Small intestine (tissue), 7 donors: ENCODE data around the gene FBXO48. TPM values are rescaled to one million over a fixed set of nuclear protein-coding genes. Genes with fewer than 3 reads are reported as not detected.
"Not testable (repeated sequence)": the region's sequence is repeated elsewhere in the genome, so short reads cannot be mapped to it uniquely, and the experiment has no call there.

Source experiments
- DNase-seq, 2 donors: peaks; one replicate each; pipeline versions ENCODE4 v3.0.0 to v3.0.0-alpha.2; 2013
- FAIRE-seq: peaks from 2 replicates; lab custom pipeline; 2012; peaks lifted over from hg19 to GRCh38; lab: Jason Lieb, UNC
- H3K27ac ChIP-seq, 3 donors: one replicate each; pipeline ENCODE4 v1.5.1; 2013; ENCODE audit warnings: low read length in 2 of 3, mild to moderate bottlenecking in 2 of 3, control low read depth in 1 of 3, inconsistent platforms in 1 of 3, low read depth in 1 of 3, moderate library complexity in 1 of 3
- H3K27me3 ChIP-seq, 3 donors: one replicate each; pipeline ENCODE4 v1.6.1; 2013; ENCODE audit warnings: low read length in 3 of 3, inconsistent platforms in 1 of 3; ENCODE audit not compliant: control insufficient read depth in 3 of 3, insufficient read depth in 3 of 3
- H3K36me3 ChIP-seq, 3 donors: one replicate each; pipeline ENCODE4 v1.6.1; 2013; ENCODE audit warnings: low read length in 3 of 3, inconsistent platforms in 1 of 3, low read depth in 1 of 3, mild to moderate bottlenecking in 1 of 3, moderate library complexity in 1 of 3; ENCODE audit not compliant: control insufficient read depth in 3 of 3, insufficient read depth in 2 of 3
- H3K4me1 ChIP-seq, 3 donors: one replicate each; pipeline ENCODE4 v1.6.1; 2013; ENCODE audit warnings: low read length in 2 of 3, inconsistent platforms in 1 of 3, low read depth in 1 of 3, mild to moderate bottlenecking in 1 of 3, moderate library complexity in 1 of 3; ENCODE audit not compliant: control insufficient read depth in 3 of 3, insufficient read depth in 2 of 3
- H3K4me3 ChIP-seq, 3 donors: one replicate each; pipeline ENCODE4 v1.5.1; 2013; ENCODE audit warnings: low read length in 3 of 3, control low read depth in 1 of 3, inconsistent platforms in 1 of 3, low read depth in 1 of 3, mild to moderate bottlenecking in 1 of 3, moderate library complexity in 1 of 3
- H3K9me3 ChIP-seq, 2 donors: one replicate each; pipeline ENCODE4 v1.6.1; 2013; ENCODE audit warnings: low read depth in 1 of 2, low read length in 1 of 2; ENCODE audit not compliant: control insufficient read depth in 2 of 2, insufficient read depth in 1 of 2
- WGBS, 3 donors: extraction: QIAGEN DNeasy Blood & Tissue Kit; methylation state at CpG; one replicate each; pipeline ENCODE4 v1.1.7; 2013; 5-methylcytosine and 5-hydroxymethylcytosine counted together
- polyA plus RNA-seq, 4 donors: library from polyadenylated mRNA; stranded (reverse) in 3 of 4; unstranded in 1 of 4; fragments of 200-250 nt in 3 of 4; fragments of 120-200 nt in 1 of 4; gene quantifications; one replicate each; pipeline versions ENCODE4 v1.2.1 to v1.2.3, GENCODE V29; 2013
- donor health status: healthy with polysubstance abuse.
- donor health status: control.
- donor health status: control.
- donor health status: Bipolar disorder and iron deficiency.
- donor health status: healthy.

Gene FBXO48
- polyA plus RNA-seq, 4 donors = 0.78 to 2.6 (median 1.7) TPM

DNA sequence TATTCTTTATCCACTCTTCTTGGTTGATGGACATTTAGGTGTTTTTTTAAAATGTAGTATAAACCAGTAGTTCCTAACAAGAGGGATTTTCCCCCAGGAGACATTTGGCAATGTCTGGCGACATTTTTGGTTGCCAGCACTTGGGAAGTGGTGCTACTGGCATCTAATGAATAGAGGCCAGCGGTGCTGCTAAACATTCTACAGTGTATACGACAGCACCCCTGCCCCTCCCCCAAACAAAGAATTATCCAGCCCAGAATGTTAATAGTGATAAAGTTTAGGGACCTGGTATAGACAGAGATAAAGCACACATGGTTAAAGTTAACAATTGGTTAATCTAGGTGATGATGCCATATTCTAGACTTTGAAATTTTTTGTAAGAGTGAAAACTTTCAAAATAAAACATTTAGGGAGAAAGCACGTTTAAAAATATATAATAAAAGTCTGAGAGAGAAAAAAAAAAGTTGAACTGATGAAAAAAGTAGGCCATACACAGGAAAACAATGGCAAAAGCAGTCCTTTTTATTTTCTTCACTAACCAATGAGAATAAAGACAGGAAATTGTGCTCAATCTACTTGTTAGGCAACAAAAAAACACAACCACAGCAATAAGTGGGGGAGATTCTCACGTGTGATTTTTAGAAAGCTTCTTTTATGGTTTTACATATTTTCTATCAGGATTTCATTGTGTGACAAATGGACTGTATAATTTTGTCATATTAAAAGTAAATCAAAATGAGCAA, 14.8 kb downstream of the FBXO48 start:
- H3K27me3 ChIP-seq = no peaks in the 10 kb centered on the region
- H3K36me3 ChIP-seq = no peaks in the 10 kb centered on the region
- H3K4me1 ChIP-seq = no peaks in the 10 kb centered on the region
- H3K4me3 ChIP-seq = no peak overlapping the region
- FAIRE-seq = no peak
- 71 to 81% (median 75%) methylated on average over 5 of the region's 5 CpGs for WGBS, 3 donors
- no peak for DNase-seq
- no peak overlapping the region for H3K27ac ChIP-seq
- no peaks in the 10 kb centered on the region for H3K9me3 ChIP-seq

DNA sequence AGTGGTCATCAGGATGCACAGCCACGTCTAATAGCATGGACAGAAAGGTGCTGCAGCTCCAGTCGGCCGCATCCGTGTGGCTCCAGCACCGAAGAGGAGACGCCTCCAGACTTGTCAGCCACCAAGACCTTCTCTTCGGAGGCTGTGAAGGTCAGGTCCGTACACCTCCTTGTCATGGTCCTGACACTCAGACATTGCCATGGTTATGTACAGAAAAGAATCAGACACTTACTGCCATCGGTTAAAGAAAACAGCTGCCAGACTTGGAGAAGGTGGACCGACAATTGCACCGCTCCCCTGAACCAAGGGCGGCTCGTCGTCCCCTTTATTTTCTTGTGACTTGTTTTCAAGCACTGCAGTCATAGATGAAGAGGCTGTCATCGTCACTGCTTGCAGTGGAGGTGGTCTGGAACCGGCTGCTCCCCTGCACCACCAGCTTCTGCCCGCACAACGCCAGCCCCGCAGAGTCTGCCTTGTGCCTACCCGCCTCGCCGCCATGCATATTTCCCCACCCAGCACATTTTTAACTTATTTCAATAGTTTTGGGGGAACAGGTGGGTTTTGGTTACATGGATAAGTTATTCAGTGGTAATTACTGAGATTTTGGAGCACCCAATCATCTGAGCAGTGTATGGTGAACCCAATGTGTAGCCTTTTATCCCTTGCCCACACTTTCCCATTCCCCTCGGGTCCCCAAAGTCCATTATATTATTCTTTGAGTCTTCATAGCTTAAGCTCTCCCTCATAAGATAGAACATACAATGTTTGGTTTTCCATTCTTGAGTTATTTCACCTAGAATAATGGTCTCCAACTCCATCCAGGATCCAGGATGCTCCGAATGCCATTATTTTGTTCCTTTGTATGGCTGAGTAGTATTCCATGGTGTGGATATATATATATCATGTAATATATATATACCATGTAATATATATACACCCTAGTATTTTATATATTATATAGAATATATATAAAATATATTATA, 18.1 kb downstream of the FBXO48 start:
- Histone ChIP-seq H3K27me3 (no peaks in the 10 kb centered on the region), H3K9me3 (peaks cover 0 to 2% of the 10 kb centered on the region in 2 donors), H3K4me3 (no peak overlapping the region), H3K36me3 (no peaks in the 10 kb centered on the region), H3K4me1 (no peaks in the 10 kb centered on the region), H3K27ac (no peak overlapping the region)
- WGBS, 3 donors = 91 to 96% (median 93%) methylated on average over 24 of the region's 24 CpGs
- no peak for FAIRE-seq
- no peak for DNase-seq

DNA sequence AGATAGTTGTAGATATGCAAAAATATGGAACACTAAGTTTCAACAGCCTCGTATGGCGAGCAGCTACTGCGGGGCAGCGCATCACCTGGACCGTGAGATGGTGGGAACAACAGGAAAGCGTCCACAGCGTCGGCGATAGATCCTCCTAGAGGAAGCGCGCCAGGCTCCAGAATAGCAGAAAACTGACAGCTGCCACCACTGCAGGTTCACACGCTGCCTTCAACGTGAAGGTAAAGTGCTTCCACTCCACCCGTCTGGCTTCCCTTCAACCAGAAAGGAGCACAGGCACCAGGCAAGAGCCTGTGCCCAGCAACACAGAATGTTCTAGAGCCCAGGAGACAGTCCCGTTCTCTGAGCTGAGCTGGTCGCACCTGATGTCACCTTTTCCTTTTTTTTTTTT, 20.0 kb downstream of the FBXO48 start:
- Histone ChIP-seq H3K27me3 (no peaks in the 10 kb centered on the region), H3K4me3 (no peak overlapping the region), H3K27ac (no peak overlapping the region), H3K36me3 (no peaks in the 10 kb centered on the region), H3K9me3 (peaks cover 0 to 2% of the 10 kb centered on the region in 2 donors), H3K4me1 (no peaks in the 10 kb centered on the region)
- 89 to 94% (median 93%) methylated on average over 16 of the region's 16 CpGs for WGBS, 3 donors
- FAIRE-seq (no peak), DNase-seq (no peak)

DNA sequence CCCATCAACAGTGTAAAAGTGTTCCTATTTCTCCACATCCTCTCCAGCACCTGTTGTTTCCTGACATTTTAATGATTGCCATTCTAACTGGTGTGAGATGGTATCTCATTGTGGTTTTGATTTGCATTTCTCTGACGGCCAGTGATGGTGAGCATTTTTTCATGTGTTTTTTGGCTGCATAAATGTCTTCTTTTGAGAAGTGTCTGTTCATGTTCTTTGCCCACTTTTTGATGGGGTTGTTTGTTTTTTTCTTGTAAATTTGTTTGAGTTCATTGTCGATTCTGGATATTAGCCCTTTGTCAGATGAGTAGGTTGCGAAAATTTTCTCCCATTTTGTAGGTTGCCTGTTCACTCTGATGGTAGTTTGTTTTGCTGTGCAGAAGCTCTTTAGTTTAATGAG, 20.7 kb downstream of the FBXO48 start:
- DNase-seq, FAIRE-seq, H3K27me3 ChIP-seq, H3K9me3 ChIP-seq, H3K27ac ChIP-seq, H3K4me1 ChIP-seq, H3K4me3 ChIP-seq, H3K36me3 ChIP-seq: not testable (repeated sequence)
- WGBS, 3 donors = 80 to 91% methylated on average over 1 to 2 of the region's 3 CpGs; no CpG with 5 or more reads in 1 of the 3 donors

DNA sequence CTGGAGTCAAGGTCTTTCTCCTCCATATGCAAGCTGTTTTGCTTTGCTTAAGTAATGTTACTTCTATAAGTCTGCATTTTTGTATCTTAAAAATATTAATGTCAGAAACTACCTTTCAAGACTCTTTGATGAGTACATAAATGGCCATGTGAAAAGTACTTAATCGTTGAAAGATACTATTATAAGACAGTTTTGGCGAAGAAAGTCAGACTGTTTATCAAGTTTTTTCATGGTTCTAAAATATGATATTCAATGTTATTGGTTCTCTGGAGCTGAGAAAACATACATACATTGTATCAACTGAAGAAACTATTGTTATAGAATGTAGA, 25.1 kb downstream of the FBXO48 start:
- peaks cover 0 to 12% (median 3%) of the 10 kb centered on the region in 3 donors for H3K4me1 ChIP-seq
- H3K36me3 ChIP-seq = no peaks in the 10 kb centered on the region
- DNase-seq = no peak
- no peak overlapping the region for H3K4me3 ChIP-seq
- no peak overlapping the region for H3K27ac ChIP-seq
- no peaks in the 10 kb centered on the region for H3K9me3 ChIP-seq
- no peak for FAIRE-seq
- 84 to 88% (median 85%) methylated on average over 2 of the region's 2 CpGs for WGBS, 3 donors
- H3K27me3 ChIP-seq = no peaks in the 10 kb centered on the region

DNA sequence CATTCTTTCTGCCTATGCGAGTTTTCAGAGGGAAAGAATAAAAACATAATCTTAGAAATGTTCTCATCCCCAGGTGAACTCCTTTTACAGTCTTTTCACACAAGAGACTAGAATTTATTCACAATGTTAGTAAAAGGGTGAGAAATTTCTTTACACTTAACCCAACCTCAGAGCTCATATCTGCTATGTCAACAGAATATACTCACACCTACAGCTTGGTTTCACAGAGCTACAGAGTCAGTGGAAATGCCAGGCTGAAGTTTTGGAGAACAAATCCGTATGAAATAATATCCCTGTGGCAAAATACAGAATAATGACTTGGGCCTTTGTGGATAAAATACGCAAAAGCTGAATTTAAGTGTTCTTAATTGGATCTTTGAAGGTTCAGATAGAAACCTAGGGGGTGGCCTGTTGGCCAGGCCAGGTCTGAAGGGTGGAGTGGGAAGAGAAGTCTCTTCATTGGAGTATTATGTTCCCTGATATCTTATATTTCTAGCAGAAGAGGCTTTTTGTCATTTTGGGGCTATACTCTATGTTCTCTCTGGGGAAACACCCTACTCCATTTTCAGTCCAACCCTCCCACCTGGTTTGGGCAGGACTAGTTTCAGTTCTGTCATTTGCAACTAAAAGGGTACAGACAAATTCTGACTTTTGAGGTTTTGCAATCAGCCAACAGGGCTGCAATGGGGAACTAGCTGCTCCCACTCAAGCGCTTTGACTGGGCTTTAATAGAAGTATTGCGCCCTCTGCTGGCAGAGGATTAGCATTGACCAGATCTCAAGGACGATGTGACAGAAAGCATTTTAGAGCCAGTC, 25.7 kb downstream of the FBXO48 start:
- Histone ChIP-seq H3K4me1 (peaks cover 0 to 12% (median 3%) of the 10 kb centered on the region in 3 donors), H3K36me3 (no peaks in the 10 kb centered on the region), H3K4me3 (no peak overlapping the region), H3K27me3 (no peaks in the 10 kb centered on the region), H3K27ac (peak overlapping the region in 2 of 3 donors; percentile 15 to 54), H3K9me3 (no peaks in the 10 kb centered on the region)
- WGBS, 3 donors = 27 to 39% (median 29%) methylated on average over 6 of the region's 6 CpGs
- peak; percentile 78 for FAIRE-seq
- peak; percentile 84 to 87 for DNase-seq

DNA sequence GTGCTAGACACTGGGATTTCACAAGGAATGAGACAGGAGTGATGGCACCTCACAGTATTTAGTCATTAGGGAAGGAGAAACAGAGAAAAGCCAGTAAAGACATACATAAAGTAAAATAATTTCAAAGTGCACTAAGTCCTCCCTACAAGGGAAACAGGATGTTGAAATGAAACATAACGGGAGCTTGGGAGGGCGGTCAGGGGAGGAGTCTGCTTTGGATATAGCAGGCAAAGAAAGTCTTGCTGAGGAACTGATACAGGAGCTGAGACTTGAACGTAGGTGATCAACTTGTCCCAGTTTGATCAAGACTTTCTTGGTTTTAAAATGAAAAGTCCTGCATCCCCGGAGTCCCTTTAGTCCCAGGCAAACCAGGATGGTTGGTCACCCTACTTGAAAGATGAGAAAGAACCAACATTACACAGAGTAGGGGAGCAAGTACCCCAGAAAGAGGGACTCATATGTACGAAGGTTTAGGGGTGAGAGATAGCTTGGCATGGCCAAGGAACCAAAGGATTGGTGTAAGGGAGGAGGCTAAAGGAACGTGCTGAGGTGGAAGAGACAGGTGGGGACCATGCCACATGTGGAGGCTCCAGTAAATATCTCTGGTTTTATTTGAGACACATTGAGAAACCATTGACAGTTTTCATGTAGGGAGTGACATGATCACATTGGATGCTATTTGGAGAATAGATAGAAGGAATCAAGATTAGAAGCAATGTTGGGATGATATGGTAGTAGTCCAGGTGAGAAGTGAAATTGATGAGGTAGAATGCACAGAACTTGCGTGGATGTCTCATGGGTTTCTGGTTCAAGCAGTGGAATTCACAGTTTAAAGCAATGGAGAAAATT, 28.4 kb downstream of the FBXO48 start:
- FAIRE-seq (no peak), DNase-seq (no peak)
- Histone ChIP-seq H3K36me3 (no peaks in the 10 kb centered on the region), H3K27me3 (no peaks in the 10 kb centered on the region), H3K9me3 (no peaks in the 10 kb centered on the region), H3K4me3 (no peak overlapping the region), H3K4me1 (peaks cover 0 to 12% (median 3%) of the 10 kb centered on the region in 3 donors), H3K27ac (no peak overlapping the region)
- 65 to 91% (median 87%) methylated on average over 7 of the region's 7 CpGs for WGBS, 3 donors
